ENCODE data around the gene GABRR2. TPM values are rescaled to one million over a fixed set of nuclear protein-coding genes. Genes with fewer than 3 reads are reported as not detected.

The GABRR2 gene
- total RNA-seq, 4 donors from 2014 or later: 0.26 to 1.7 (median 0.95) TPM; not detected in 1

DNA sequence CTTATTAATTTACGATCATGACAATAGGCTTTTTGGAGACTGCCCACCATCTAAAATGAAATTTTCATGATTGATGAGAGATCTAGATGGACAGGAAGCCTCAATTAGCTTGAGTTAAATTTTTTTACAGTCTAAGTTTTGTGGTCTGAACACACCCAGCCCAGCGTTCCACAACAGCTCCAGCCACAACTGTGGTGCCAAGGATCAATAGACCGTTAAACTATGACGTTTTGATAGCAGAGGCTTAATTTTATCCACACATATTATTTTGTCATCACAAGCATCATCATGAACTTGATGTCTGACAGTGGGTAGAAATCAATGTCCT is 92.4 kb downstream of the GABRR2 start:
- no peaks in the 10 kb centered on the region for H3K9me3 ChIP-seq
- TF ChIP-seq, protein P1, sequence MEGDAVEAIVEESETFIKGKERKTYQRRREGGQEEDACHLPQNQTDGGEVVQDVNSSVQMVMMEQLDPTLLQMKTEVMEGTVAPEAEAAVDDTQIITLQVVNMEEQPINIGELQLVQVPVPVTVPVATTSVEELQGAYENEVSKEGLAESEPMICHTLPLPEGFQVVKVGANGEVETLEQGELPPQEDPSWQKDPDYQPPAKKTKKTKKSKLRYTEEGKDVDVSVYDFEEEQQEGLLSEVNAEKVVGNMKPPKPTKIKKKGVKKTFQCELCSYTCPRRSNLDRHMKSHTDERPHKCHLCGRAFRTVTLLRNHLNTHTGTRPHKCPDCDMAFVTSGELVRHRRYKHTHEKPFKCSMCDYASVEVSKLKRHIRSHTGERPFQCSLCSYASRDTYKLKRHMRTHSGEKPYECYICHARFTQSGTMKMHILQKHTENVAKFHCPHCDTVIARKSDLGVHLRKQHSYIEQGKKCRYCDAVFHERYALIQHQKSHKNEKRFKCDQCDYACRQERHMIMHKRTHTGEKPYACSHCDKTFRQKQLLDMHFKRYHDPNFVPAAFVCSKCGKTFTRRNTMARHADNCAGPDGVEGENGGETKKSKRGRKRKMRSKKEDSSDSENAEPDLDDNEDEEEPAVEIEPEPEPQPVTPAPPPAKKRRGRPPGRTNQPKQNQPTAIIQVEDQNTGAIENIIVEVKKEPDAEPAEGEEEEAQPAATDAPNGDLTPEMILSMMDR (IDR thresholded peaks at IDR 0.05): no peak
- TF ChIP-seq POLR2A (IDR thresholded peaks at IDR 0.05): no peak
- no peaks in the 10 kb centered on the region for H3K36me3 ChIP-seq
- intact Hi-C loops (cut with DNase I; ENCODE audit: low total_unique reads): no loop called here
- no peak for DNase-seq
- H3K27ac ChIP-seq: no peak overlapping the region
- H3K4me1 ChIP-seq: no peaks in the 10 kb centered on the region
- no peak overlapping the region for H3K4me3 ChIP-seq
- H3K27me3 ChIP-seq: no peaks in the 10 kb centered on the region

DNA sequence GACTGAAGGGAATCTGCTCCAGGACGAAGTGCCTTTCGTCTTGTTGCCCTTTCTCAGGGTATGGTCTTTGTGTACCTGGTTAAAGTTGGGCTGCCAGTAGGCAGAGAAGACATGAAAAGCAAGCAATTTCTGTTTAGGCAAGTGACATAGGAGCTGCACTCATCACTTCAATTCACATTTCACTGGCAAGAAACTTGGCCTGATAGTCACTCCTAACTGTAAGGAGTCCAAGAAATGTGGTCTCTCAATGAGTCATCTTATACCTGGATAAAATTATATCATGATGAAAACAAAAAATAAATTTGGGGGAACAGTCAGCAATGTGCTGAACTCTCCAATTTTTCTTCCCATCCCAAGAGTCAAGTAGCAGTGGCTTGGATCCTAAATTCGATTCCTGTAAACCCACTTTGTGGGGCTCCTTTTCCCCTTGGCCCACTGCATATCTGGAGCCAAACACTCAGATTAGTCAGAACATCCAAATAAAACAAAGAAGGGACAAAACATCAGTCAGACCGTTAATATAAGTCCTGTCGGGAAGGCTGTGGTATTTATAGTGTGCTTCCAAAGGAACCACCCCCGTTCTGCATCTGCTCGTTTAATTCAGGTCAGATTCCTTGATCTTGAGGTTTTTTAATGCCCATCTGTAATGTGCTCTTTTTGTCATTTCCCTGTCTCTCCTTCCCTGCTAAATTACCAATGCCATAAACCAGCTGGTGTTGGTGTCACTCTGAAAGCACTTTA is 93.0 kb downstream of the GABRR2 start:
- no peak overlapping the region for H3K4me3 ChIP-seq
- intact Hi-C loops (cut with DNase I; ENCODE audit: low total_unique reads): no loop called here
- H3K27ac ChIP-seq: no peak overlapping the region

DNA sequence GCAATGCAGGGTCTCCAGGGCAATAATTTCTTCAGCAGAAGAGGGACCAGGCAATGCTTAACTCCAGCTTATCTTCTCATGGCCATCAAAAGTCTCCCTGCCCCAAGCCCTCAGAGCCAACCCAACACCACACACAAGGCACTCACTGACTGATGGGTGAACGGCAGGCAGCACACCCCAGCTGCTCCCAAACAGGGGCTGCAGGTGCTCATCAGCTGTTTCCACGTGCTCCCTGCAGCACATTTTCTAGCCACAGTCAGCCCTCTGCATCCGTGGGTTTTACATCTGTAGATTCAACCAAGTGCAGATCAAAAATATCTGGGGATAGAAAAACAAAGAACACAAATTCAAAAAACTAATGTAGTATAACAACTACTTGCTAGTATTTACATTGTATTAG is 94.0 kb downstream of the GABRR2 start:
- intact Hi-C loops (cut with DNase I; ENCODE audit: low total_unique reads): no loop called here
- Histone ChIP-seq H3K4me3 (no peak overlapping the region), H3K27ac (no peak overlapping the region), H3K4me1 (no peaks in the 10 kb centered on the region), H3K9me3 (no peaks in the 10 kb centered on the region), H3K27me3 (no peaks in the 10 kb centered on the region), H3K36me3 (no peaks in the 10 kb centered on the region)
- DNase-seq: no peak
- TF ChIP-seq, protein P1 (IDR thresholded peaks at IDR 0.05): no peak
- TF ChIP-seq POLR2A (IDR thresholded peaks at IDR 0.05): no peak

More for the DNA sequence above, 93.0 kb downstream of the GABRR2 start:
- TF ChIP-seq, protein P1 (IDR thresholded peaks at IDR 0.05): no peak
- no peak for TF ChIP-seq POLR2A (IDR thresholded peaks at IDR 0.05)
- H3K4me1 ChIP-seq: no peaks in the 10 kb centered on the region
- H3K27me3 ChIP-seq: no peaks in the 10 kb centered on the region
- no peaks in the 10 kb centered on the region for H3K36me3 ChIP-seq
- no peak for DNase-seq
- H3K9me3 ChIP-seq: no peaks in the 10 kb centered on the region

DNA sequence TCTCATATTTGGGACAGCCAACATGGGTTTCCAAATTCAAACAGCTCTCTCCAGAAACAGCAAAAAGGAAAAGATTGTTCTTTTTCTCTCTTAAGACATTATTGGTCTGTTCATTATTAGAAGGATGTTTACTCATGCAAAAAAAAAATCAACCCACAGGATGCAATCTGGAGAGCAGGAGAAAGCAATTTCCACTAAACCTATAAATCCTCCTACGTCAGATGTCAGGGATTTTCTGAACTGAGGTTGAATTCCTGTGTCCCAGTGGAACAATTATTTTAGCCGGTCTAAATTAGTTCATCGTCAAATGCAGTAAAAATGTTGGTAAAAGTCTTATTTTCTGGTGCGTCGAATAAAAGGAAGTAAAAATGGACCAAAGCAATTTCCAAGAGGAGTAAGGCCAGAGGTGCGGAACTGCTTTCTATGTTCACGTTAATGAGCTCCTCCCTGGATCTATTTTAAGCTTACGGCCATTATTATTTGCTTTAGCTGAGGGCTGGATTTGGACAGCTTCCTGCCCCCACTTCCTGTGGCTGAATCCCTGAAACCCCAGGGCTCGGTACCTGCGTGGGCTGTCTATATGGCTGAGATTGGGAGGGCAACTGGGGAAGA is 97.7 kb downstream of the GABRR2 start, which contains the start of gene GABRR1:
Gene GABRR1 (minus strand): TSS at position 60 of the 612 bp plus-strand sequence. CDS start 36 bp downstream, at position 24.
- Histone ChIP-seq H3K27ac (no peak within 1 kb of the TSS), H3K27me3 (no peaks in the 10 kb centered on the region), H3K9me3 (no peaks in the 10 kb centered on the region), H3K4me3 (no peak within 1 kb of the TSS), H3K4me1 (no peaks in the 10 kb centered on the region), H3K36me3 (no peaks in the 10 kb centered on the region)
- no peak for TF ChIP-seq POLR2A (IDR thresholded peaks at IDR 0.05)
- TF ChIP-seq, protein P1 (IDR thresholded peaks at IDR 0.05): no peak
- DNase-seq: no peak
- intact Hi-C loops (cut with DNase I; ENCODE audit: low total_unique reads): no loop called here

DNA sequence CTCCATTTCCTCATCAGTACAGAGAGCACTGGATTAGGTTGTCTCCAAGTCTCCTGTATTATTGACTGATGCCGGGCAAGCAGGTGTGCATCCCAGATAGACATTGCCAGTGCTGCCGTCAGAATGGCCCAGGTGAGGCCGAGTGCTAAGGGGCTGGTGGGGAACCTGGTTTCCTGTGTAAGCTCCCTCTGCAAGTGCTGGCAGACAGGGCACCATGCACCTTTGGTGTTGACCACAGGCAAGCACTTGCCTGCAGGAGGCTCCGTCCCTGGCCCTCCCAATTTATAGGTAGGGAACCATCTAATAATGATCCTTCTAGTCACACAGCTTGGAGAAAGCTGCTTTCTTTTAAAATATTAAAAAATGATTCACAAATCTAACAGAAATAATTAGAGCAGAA is 98.7 kb downstream of the GABRR2 start:
- Histone ChIP-seq H3K4me3 (no peak overlapping the region), H3K4me1 (no peaks in the 10 kb centered on the region), H3K27me3 (no peaks in the 10 kb centered on the region), H3K27ac (no peak overlapping the region), H3K36me3 (no peaks in the 10 kb centered on the region), H3K9me3 (no peaks in the 10 kb centered on the region)
- intact Hi-C loops (cut with DNase I; ENCODE audit: low total_unique reads): no loop called here
- no peak for TF ChIP-seq POLR2A (IDR thresholded peaks at IDR 0.05)
- TF ChIP-seq, protein P1 (IDR thresholded peaks at IDR 0.05): no peak
- DNase-seq: no peak

All from uterus (tissue), 4 donors.